GM18907 (cell line): Measurements from ENCODE around the gene ASGR2.
"Not testable (repeated sequence)": the region's sequence is repeated elsewhere in the genome, so short reads cannot be mapped to it uniquely, and the experiment has no call there.

Experiments used
- ATAC-seq: cut with Tn5 transposase; IDR thresholded peaks from one replicate; pipeline ENCODE4 v1.9.1; 2021; ENCODE audit warnings: mild to moderate bottlenecking, moderate library complexity; ENCODE audit not compliant: unreplicated experiment

Gene ASGR2

GRCh38 chr17:7114241-7114874 is at the start of gene ASGR2:
Gene ASGR2 (minus strand): TSS chr17:7114822. CDS start chr17:7114240, 582 bp downstream.
- ATAC-seq: no peak

GRCh38 chr17:7159571-7159970 is 44.9 kb upstream of the ASGR2 start:
- ATAC-seq: not testable (repeated sequence)

- not testable (repeated sequence) for ATAC-seq
These were observed 43.8 kb upstream of the ASGR2 start for GRCh38 chr17:7158424-7158823.

- ATAC-seq: no peak
These were observed 41.8 kb upstream of the ASGR2 start for GRCh38 chr17:7156342-7156940.

GRCh38 chr17:7147772-7148171 is 33.1 kb upstream of the ASGR2 start:
- ATAC-seq: no peak

- ATAC-seq: no peak
These were observed 31.5 kb upstream of the ASGR2 start for GRCh38 chr17:7146115-7146514.

- ATAC-seq: no peak
These were observed 29.6 kb upstream of the ASGR2 start for GRCh38 chr17:7144213-7144612.

- no peak for ATAC-seq
These were observed 27.2 kb upstream of the ASGR2 start for GRCh38 chr17:7141824-7142223.

GRCh38 chr17:7139400-7139799 is 24.8 kb upstream of the ASGR2 start:
- ATAC-seq: no peak

- ATAC-seq: no peak
These were observed 24.3 kb upstream of the ASGR2 start for GRCh38 chr17:7138800-7139381.

- ATAC-seq: no peak
These were observed 22.7 kb upstream of the ASGR2 start for GRCh38 chr17:7137171-7137943.

- ATAC-seq: no peak
These were observed 21.8 kb upstream of the ASGR2 start for GRCh38 chr17:7136266-7136877.

GRCh38 chr17:7133916-7134315 is 19.3 kb upstream of the ASGR2 start:
- no peak for ATAC-seq

GRCh38 chr17:7133424-7133823 is 18.8 kb upstream of the ASGR2 start:
- ATAC-seq: no peak

GRCh38 chr17:7132511-7133094 is 18.0 kb upstream of the ASGR2 start:
- peak; percentile 63 for ATAC-seq

GRCh38 chr17:7131423-7131791 is 16.8 kb upstream of the ASGR2 start:
- no peak for ATAC-seq

- ATAC-seq: no peak
These were observed 16.2 kb upstream of the ASGR2 start for GRCh38 chr17:7130621-7131422.

GRCh38 chr17:7129311-7129710 is 14.7 kb upstream of the ASGR2 start:
- no peak for ATAC-seq

GRCh38 chr17:7128160-7128559 is 13.5 kb upstream of the ASGR2 start:
- ATAC-seq: no peak

GRCh38 chr17:7127501-7127900 is 12.9 kb upstream of the ASGR2 start:
- not testable (repeated sequence) for ATAC-seq
